A549 treated with AZD9567 at 1 μM for 4 hours (cell line): Measurements from ENCODE around the gene POTEH. TPM values are rescaled to one million over a fixed set of nuclear protein-coding genes. Genes with fewer than 3 reads are reported as not detected.

Source experiments
- total RNA-seq: library from RNA; stranded (reverse); fragments of 200-300 nt; extraction: Qiagen RNA extraction; gene quantifications from 5 replicates; pipeline ENCODE4 v1.2.3, GENCODE V29; 2022; ENCODE audit not compliant: insufficient read depth

The POTEH gene
- not detected in 5 replicates for total RNA-seq

DNA sequence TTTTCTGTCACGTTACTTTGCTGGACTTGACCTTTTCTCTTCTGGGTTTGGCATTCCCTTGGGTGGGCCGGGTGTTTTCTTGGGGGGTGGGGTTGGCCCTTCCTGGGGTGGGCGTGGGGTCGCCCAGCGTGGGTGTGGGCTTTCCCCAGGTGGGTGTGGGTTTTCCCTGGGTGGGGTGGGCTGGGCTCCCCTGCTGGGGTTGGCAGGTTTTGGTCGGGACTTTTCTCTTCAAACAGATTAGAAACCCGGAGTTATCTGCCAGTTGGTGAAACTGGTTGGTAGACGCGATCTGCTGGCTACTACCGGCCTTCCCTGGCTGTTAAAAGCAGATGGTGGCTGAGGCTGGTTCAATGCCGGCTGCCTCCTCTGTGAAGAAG lies at the start of gene POTEH:
Gene POTEH, plus strand, starts transcription at position 278 of the 377 bp plus-strand sequence. Its CDS starts 52 bp downstream, at position 330.

Other genes with a start within 250 kb of the POTEH start
- not detected in 5 replicates for gene OR11H1, start 161.8 kb upstream of the POTEH start, total RNA-seq